Measurements from ENCODE around the gene BEAN1. TPM values are rescaled to one million over a fixed set of nuclear protein-coding genes. Genes with fewer than 3 reads are reported as not detected.
"Not testable (repeated sequence)": the region's sequence is repeated elsewhere in the genome, so short reads cannot be mapped to it uniquely, and the experiment has no call there.

BEAN1 gene
- total RNA-seq, 1 donor from 2014 or later: 6.7 TPM

- no peak for DNase-seq (ENCODE audit: low read depth)
- H3K4me3 ChIP-seq (ENCODE audit: low read depth, low read length): no peak overlapping the region
- no peaks in the 10 kb centered on the region for H3K27me3 ChIP-seq (ENCODE audit: control insufficient read depth, insufficient read depth, low read length)
- H3K36me3 ChIP-seq (ENCODE audit: control insufficient read depth, insufficient read depth, low read length): no peaks in the 10 kb centered on the region
- TF ChIP-seq, protein P1, sequence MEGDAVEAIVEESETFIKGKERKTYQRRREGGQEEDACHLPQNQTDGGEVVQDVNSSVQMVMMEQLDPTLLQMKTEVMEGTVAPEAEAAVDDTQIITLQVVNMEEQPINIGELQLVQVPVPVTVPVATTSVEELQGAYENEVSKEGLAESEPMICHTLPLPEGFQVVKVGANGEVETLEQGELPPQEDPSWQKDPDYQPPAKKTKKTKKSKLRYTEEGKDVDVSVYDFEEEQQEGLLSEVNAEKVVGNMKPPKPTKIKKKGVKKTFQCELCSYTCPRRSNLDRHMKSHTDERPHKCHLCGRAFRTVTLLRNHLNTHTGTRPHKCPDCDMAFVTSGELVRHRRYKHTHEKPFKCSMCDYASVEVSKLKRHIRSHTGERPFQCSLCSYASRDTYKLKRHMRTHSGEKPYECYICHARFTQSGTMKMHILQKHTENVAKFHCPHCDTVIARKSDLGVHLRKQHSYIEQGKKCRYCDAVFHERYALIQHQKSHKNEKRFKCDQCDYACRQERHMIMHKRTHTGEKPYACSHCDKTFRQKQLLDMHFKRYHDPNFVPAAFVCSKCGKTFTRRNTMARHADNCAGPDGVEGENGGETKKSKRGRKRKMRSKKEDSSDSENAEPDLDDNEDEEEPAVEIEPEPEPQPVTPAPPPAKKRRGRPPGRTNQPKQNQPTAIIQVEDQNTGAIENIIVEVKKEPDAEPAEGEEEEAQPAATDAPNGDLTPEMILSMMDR (IDR thresholded peaks at IDR 0.05; ENCODE audit: insufficient read depth, low read length, poor library complexity, severe bottlenecking): no peak
These were observed 33.6 kb downstream of the BEAN1 start for GRCh38 chr16:66460703-66461102.

- TF ChIP-seq, protein P1 (IDR thresholded peaks at IDR 0.05; ENCODE audit: insufficient read depth, low read length, poor library complexity, severe bottlenecking): no peak
- Histone ChIP-seq H3K27me3 (ENCODE audit: control insufficient read depth, insufficient read depth, low read length) (no peaks in the 10 kb centered on the region), H3K36me3 (ENCODE audit: control insufficient read depth, insufficient read depth, low read length) (no peaks in the 10 kb centered on the region), H3K4me3 (ENCODE audit: low read depth, low read length) (no peak overlapping the region)
- DNase-seq (ENCODE audit: low read depth): no peak
These were observed 35.8 kb downstream of the BEAN1 start for GRCh38 chr16:66462912-66463311.

- DNase-seq (ENCODE audit: low read depth); H3K36me3 ChIP-seq (ENCODE audit: control insufficient read depth, insufficient read depth, low read length); H3K27me3 ChIP-seq (ENCODE audit: control insufficient read depth, insufficient read depth, low read length); H3K4me3 ChIP-seq (ENCODE audit: low read depth, low read length): not testable (repeated sequence)
These were observed 38.9 kb downstream of the BEAN1 start for GRCh38 chr16:66465946-66466345.

DNA sequence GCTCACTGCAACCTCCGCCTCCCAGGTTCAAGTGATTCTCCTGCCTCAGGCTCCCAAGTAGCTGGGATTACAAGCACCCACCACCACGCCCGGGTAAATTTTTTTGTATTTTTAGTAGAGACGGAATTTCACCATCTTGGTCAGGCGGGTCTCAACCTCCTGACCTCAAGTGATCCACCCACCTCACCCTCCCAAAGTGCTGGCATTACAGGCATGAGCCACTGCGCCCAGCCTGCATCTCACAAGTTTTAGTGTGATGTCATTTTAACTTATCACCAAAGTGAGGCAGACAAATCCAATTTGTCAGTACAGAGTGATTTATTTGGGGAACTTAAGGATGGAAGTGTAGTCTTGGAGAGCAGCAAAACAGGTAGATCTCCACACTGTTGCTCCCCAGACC is 39.5 kb downstream of the BEAN1 start:
- H3K36me3 ChIP-seq (ENCODE audit: control insufficient read depth, insufficient read depth, low read length); H3K27me3 ChIP-seq (ENCODE audit: control insufficient read depth, insufficient read depth, low read length); DNase-seq (ENCODE audit: low read depth); H3K4me3 ChIP-seq (ENCODE audit: low read depth, low read length): not testable (repeated sequence)

GRCh38 chr16:66467611-66468010 is 40.5 kb downstream of the BEAN1 start:
- H3K4me3 ChIP-seq (ENCODE audit: low read depth, low read length): no peak overlapping the region
- H3K27me3 ChIP-seq (ENCODE audit: control insufficient read depth, insufficient read depth, low read length): no peaks in the 10 kb centered on the region
- TF ChIP-seq, protein P1 (IDR thresholded peaks at IDR 0.05; ENCODE audit: insufficient read depth, low read length, poor library complexity, severe bottlenecking): no peak
- H3K36me3 ChIP-seq (ENCODE audit: control insufficient read depth, insufficient read depth, low read length): no peaks in the 10 kb centered on the region
- no peak for DNase-seq (ENCODE audit: low read depth)

DNA sequence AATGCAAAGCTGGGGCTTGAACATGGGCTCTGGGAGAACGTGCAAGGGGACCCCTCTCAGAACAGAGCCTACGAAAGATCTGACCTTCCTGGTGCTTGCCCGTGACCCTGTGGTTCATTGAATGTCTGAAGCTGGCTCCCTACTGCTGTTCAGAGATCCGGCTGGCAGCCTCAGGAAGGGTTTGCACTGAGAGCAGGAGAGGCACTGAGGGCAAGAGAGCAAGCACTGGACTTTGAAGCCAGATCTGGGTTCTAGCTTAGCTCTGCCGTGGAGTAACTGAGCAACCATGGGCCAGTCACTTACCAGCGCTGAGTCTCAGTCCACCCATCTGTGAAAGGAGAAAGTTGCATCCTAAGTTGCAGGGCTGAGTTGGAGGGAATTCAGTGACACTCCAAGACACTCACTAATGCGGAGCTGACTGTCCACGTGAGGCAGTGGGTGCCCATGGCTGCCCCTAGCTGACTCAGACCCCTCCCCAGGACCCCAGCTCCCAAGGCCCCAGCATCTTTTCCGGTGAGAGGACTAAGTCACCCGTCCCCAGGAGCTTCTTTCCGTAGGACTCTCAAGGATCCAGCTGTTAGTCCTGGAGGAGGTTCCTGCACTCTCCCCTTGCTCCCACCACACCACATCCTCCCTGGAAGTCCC is 41.3 kb downstream of the BEAN1 start:
- Histone ChIP-seq H3K27me3 (ENCODE audit: control insufficient read depth, insufficient read depth, low read length) (no peaks in the 10 kb centered on the region), H3K4me3 (ENCODE audit: low read depth, low read length) (no peak overlapping the region), H3K36me3 (ENCODE audit: control insufficient read depth, insufficient read depth, low read length) (no peaks in the 10 kb centered on the region)
- DNase-seq (ENCODE audit: low read depth): no peak
- TF ChIP-seq, protein P1 (IDR thresholded peaks at IDR 0.05; ENCODE audit: insufficient read depth, low read length, poor library complexity, severe bottlenecking): no peak

DNA sequence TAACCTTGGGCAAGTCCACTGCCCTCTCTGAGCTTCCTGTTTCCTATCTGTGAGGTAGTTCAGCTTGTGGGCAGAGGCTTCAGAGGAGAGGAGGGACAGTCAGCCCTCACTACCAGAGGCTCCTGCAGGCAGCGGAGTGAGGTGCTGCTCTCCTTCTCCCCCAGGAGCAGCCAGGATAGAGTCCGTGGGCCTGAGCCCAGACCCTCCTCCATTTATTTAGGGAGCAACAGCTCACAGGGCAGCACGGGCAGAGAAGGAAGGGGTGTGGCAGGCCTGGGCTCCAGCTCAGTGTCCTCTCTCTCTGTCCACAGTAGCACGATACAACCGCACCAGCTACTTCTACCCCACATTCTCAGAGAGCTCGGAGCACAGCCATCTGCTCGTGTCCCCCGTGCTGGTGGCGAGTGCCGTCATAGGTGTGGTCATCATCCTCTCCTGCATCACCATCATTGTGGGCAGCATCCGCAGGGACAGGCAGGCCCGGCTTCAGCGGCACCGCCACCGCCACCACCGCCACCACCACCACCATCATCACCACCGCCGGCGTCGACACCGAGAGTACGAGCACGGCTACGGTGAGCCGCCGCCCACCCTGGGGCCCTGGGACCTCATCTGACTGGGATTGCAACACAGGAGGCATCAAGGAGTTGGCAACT is 42.3 kb downstream of the BEAN1 start:
- TF ChIP-seq, protein P1 (IDR thresholded peaks at IDR 0.05; ENCODE audit: insufficient read depth, low read length, poor library complexity, severe bottlenecking): no peak
- Histone ChIP-seq H3K4me3 (ENCODE audit: low read depth, low read length) (no peak overlapping the region), H3K36me3 (ENCODE audit: control insufficient read depth, insufficient read depth, low read length) (no peaks in the 10 kb centered on the region), H3K27me3 (ENCODE audit: control insufficient read depth, insufficient read depth, low read length) (no peaks in the 10 kb centered on the region)
- DNase-seq (ENCODE audit: low read depth): no peak
